GM19395 (cell line): ENCODE measurements around the gene NBAS.

Experiments
- ATAC-seq: cut with Tn5 transposase; IDR thresholded peaks from one replicate; pipeline ENCODE4 v1.9.1; 2021; ENCODE audit warnings: mild to moderate bottlenecking, moderate library complexity; ENCODE audit not compliant: unreplicated experiment

The NBAS gene

GRCh38 chr2:15591692-15592463 lies 30.7 kb upstream of the NBAS start, which contains the start of gene DDX1:
Gene DDX1 (plus strand): TSS chr2:15591868. CDS start chr2:15591934, 66 bp downstream.
- ATAC-seq, result peak; percentile 90

- no peak for ATAC-seq
These were observed 30.2 kb upstream of the NBAS start for GRCh38 chr2:15591373-15591691.

- ATAC-seq, result no peak
These were observed 27.3 kb upstream of the NBAS start for GRCh38 chr2:15588329-15588919.

GRCh38 chr2:15584767-15585469 lies 23.8 kb upstream of the NBAS start:
- no peak for ATAC-seq

- ATAC-seq, result no peak
These were observed 23.2 kb upstream of the NBAS start for GRCh38 chr2:15584316-15584715.

GRCh38 chr2:15583826-15584225 lies 22.7 kb upstream of the NBAS start:
- no peak for ATAC-seq

GRCh38 chr2:15582710-15583357 lies 21.7 kb upstream of the NBAS start:
- ATAC-seq, result no peak

GRCh38 chr2:15580451-15580850 lies 19.3 kb upstream of the NBAS start:
- no peak for ATAC-seq

GRCh38 chr2:15579641-15580040 lies 18.5 kb upstream of the NBAS start:
- no peak for ATAC-seq

GRCh38 chr2:15577071-15577735 lies 16.1 kb upstream of the NBAS start:
- ATAC-seq, result peak; percentile 94

- no peak for ATAC-seq
These were observed 10.6 kb upstream of the NBAS start for GRCh38 chr2:15571729-15572128.

- no peak for ATAC-seq
These were observed 9.0 kb upstream of the NBAS start for GRCh38 chr2:15570104-15570503.

- no peak for ATAC-seq
These were observed 7.7 kb upstream of the NBAS start for GRCh38 chr2:15568874-15569273.

- no peak for ATAC-seq
These were observed 5.8 kb upstream of the NBAS start for GRCh38 chr2:15566912-15567311.

- ATAC-seq, result no peak
These were observed 5.0 kb upstream of the NBAS start for GRCh38 chr2:15565994-15566671.

GRCh38 chr2:15565392-15565791 lies 4.3 kb upstream of the NBAS start:
- ATAC-seq, result no peak

- no peak for ATAC-seq
These were observed 2.3 kb upstream of the NBAS start for GRCh38 chr2:15563227-15564100.

- ATAC-seq, result no peak
These were observed 1.4 kb upstream of the NBAS start for GRCh38 chr2:15562354-15563031.
